Calu3 (cell line): Measurements from ENCODE around the gene ACOT2. TPM values are rescaled to one million over a fixed set of nuclear protein-coding genes. Genes with fewer than 3 reads are reported as not detected.
A peak's percentile ranks its signal among the peaks of the same experiment; 100 is the strongest.
"Not testable (repeated sequence)": the region's sequence is repeated elsewhere in the genome, so short reads cannot be mapped to it uniquely, and the experiment has no call there.

ENCODE experiments used
- Bru-seq: library from RNA; stranded (reverse); fragments of 400-500 nt; gene quantifications from one replicate; lab custom pipeline; 2021; lab: Mats Ljungman, UMichigan
- BruChase-seq, 2 experiments: library from RNA; stranded (reverse); fragments of 400-500 nt; gene quantifications; one replicate each; lab custom pipeline; 2021; lab: Mats Ljungman, UMichigan
- BruUV-seq: library from RNA; stranded (reverse); fragments of 400-500 nt; replicated peaks from 2 replicates; lab custom pipeline; 2021; lab: Mats Ljungman, UMichigan
- CTCF ChIA-PET: fragments of 300-600 bp; sonication (Branson Sonifier 250); formaldehyde crosslinking; loops from one replicate; lab custom pipeline; 2022; ENCODE audit warnings: antibody characterized with exemption; lab: Charles Lee
- DNase-seq: peaks from one replicate; pipeline ENCODE4 v3.0.0; 2022
- H3K27ac Mint-ChIP-seq: one replicate; pipeline ENCODE4 v1.8.0; 2022; ENCODE audit warnings: mixed read lengths; ENCODE audit not compliant: unreplicated experiment
- H3K27me3 Mint-ChIP-seq: one replicate; pipeline ENCODE4 v1.8.0; 2022; ENCODE audit warnings: mixed read lengths; ENCODE audit not compliant: unreplicated experiment
- H3K36me3 Mint-ChIP-seq: one replicate; pipeline ENCODE4 v1.8.0; 2022; ENCODE audit warnings: mild to moderate bottlenecking, moderate library complexity, mixed read lengths; ENCODE audit not compliant: insufficient read depth, unreplicated experiment
- H3K4me1 Mint-ChIP-seq: one replicate; pipeline ENCODE4 v1.8.0; 2022; ENCODE audit warnings: mild to moderate bottlenecking, low read depth, mixed read lengths; ENCODE audit not compliant: unreplicated experiment
- H3K4me3 Mint-ChIP-seq: one replicate; pipeline ENCODE4 v1.8.0; 2022; ENCODE audit warnings: mild to moderate bottlenecking, low read depth, moderate library complexity, mixed read lengths; ENCODE audit not compliant: unreplicated experiment
- H3K9me3 Mint-ChIP-seq: one replicate; pipeline ENCODE4 v1.8.0; 2022; ENCODE audit warnings: low read depth, mixed read lengths; ENCODE audit not compliant: unreplicated experiment
- intact Hi-C: fragments of 100-400 bp; cut with micrococcal nuclease; formaldehyde crosslinking; loops from one replicate; pipeline ENCODE4 v1.10.0; 2022; ENCODE audit not compliant: unreplicated experiment
- long read RNA-seq: library from polyadenylated mRNA; stranded (forward); transcript quantifications from one replicate; pipeline ENCODE4 v2.0.0, GENCODE V29; 2022
- total RNA-seq: library from RNA; stranded (reverse); gene quantifications from 2 replicates; pipeline ENCODE4 v1.2.3, GENCODE V29; 2022
- TF ChIP-seq, protein P1 (sequence below): fragments of 200-600 bp; IDR thresholded peaks from one replicate; pipeline ENCODE4 v1.8.0; 2022; ENCODE audit warnings: antibody characterized with exemption; ENCODE audit not compliant: unreplicated experiment

ACOT2 gene, protein sequence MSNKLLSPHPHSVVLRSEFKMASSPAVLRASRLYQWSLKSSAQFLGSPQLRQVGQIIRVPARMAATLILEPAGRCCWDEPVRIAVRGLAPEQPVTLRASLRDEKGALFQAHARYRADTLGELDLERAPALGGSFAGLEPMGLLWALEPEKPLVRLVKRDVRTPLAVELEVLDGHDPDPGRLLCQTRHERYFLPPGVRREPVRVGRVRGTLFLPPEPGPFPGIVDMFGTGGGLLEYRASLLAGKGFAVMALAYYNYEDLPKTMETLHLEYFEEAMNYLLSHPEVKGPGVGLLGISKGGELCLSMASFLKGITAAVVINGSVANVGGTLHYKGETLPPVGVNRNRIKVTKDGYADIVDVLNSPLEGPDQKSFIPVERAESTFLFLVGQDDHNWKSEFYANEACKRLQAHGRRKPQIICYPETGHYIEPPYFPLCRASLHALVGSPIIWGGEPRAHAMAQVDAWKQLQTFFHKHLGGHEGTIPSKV
- total RNA-seq (18.5 and 21.9 TPM in 2 replicates), Bru-seq, nascent RNA (percentile 57 among the genes with signal in this experiment), BruChase-seq, experiment 1, labeled RNA remaining after a 6-hour chase (percentile 66 among the genes with signal in this experiment), BruChase-seq, experiment 2, labeled RNA remaining after a 2-hour chase (percentile 54 among the genes with signal in this experiment)
- long read RNA-seq, transcript ACOT2-201 (3 exons, 1,774 nt): major isoform, 54 of 89 reads
- long read RNA-seq, partial matches to known transcripts: 17 of 89 reads
- long read RNA-seq, other reads (novel, unspliced or antisense): 18 of 89 reads

DNA sequence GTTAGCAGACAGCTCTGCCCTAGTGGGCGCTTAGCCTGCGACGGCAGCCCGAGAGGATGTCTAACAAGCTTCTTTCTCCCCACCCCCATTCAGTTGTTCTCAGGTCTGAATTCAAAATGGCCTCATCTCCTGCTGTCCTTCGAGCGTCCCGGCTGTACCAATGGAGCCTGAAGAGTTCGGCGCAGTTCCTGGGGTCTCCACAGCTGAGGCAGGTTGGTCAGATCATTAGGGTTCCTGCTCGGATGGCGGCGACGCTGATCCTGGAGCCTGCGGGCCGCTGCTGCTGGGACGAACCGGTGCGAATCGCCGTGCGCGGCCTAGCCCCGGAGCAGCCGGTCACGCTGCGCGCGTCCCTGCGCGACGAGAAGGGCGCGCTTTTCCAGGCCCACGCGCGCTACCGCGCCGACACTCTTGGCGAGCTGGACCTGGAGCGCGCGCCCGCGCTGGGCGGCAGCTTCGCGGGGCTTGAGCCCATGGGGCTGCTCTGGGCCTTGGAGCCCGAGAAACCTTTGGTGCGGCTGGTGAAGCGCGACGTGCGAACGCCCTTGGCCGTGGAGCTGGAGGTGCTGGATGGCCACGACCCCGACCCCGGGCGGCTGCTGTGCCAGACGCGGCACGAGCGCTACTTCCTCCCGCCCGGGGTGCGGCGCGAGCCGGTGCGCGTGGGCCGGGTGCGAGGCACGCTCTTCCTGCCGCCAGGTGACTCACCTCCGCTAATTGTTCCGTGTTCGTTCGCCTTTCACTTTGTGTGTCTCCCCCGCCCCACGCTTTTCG is at the start of gene ACOT2:
TSS of gene ACOT2 (plus strand) at position 29 of the 774 bp plus-strand sequence. CDS start at position 57, 28 bp downstream.
- H3K27me3 Mint-ChIP-seq, H3K9me3 Mint-ChIP-seq, intact Hi-C loops: not testable (repeated sequence)
- Mint-ChIP-seq H3K4me3 (peak within 1 kb of the TSS; percentile 86), H3K4me1 (peaks cover 12% of the 10 kb centered on the region), H3K36me3 (peaks cover 28% of the 10 kb centered on the region), H3K27ac (peak within 1 kb of the TSS; percentile 85)
- DNase-seq: peak; percentile 71
- CTCF ChIA-PET: interaction anchor here (0.7 to 2.4 kb wide), 3 partner anchors 61 to 285 kb away, joined by 4 to 14 read pairs (median 4); no protein-coding TSS in a partner anchor
- BruUV-seq: TSS peak; percentile 75

DNA sequence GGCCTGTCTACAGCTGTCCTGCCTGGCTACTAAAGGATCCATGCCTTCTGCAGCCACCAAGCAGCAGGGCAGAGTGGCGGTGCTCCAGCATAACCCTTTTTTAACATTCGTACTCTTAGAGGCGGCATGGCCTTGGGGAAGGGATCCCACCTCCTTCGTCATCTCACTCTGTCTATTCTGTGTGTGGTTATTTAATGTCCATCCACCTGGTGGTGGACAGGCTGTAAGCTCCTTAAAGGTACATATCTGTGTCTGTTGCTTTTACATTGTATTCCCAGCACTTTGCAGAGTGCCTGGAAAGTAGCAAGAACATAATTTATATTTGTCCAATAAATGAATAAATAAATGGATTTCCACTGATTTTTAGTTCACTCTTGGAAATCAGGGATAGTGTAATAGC is 47.8 kb upstream of the ACOT2 start:
- H3K4me3 Mint-ChIP-seq: no peak overlapping the region
- H3K27me3 Mint-ChIP-seq: no peaks in the 10 kb centered on the region
- TF ChIP-seq, protein P1, sequence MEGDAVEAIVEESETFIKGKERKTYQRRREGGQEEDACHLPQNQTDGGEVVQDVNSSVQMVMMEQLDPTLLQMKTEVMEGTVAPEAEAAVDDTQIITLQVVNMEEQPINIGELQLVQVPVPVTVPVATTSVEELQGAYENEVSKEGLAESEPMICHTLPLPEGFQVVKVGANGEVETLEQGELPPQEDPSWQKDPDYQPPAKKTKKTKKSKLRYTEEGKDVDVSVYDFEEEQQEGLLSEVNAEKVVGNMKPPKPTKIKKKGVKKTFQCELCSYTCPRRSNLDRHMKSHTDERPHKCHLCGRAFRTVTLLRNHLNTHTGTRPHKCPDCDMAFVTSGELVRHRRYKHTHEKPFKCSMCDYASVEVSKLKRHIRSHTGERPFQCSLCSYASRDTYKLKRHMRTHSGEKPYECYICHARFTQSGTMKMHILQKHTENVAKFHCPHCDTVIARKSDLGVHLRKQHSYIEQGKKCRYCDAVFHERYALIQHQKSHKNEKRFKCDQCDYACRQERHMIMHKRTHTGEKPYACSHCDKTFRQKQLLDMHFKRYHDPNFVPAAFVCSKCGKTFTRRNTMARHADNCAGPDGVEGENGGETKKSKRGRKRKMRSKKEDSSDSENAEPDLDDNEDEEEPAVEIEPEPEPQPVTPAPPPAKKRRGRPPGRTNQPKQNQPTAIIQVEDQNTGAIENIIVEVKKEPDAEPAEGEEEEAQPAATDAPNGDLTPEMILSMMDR: no peak
- intact Hi-C loops: no loop called here
- no peaks in the 10 kb centered on the region for H3K9me3 Mint-ChIP-seq
- no peak for DNase-seq
- no peak overlapping the region for H3K27ac Mint-ChIP-seq
- no peaks in the 10 kb centered on the region for H3K36me3 Mint-ChIP-seq
- BruUV-seq: no TSS peak
- no peaks in the 10 kb centered on the region for H3K4me1 Mint-ChIP-seq
- CTCF ChIA-PET: no interaction called here

DNA sequence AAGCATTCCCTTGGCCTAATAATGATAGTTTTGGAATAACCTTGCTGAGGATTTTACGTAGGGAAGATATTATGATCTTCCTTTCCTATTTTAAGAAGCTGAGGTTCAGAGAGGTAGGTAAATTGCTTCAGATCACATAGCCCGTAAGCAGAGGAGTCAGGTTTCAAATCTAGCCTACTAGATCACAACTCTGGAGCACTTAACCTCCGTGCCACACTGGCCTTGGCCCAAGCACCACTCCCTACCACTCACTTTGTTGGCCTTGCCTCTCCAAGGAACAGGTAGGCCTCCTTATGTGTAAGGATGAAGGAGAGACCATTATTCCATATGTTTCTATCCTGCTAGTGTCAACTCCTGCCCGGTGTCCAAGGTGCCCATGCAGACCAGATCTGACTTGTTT is 44.5 kb upstream of the ACOT2 start:
- Mint-ChIP-seq H3K27ac (no peak overlapping the region), H3K4me1 (no peaks in the 10 kb centered on the region), H3K9me3 (no peaks in the 10 kb centered on the region), H3K36me3 (no peaks in the 10 kb centered on the region), H3K27me3 (no peaks in the 10 kb centered on the region), H3K4me3 (no peak overlapping the region)
- intact Hi-C loops: no loop called here
- TF ChIP-seq, protein P1: no peak
- no TSS peak for BruUV-seq
- no peak for DNase-seq
- CTCF ChIA-PET: no interaction called here

DNA sequence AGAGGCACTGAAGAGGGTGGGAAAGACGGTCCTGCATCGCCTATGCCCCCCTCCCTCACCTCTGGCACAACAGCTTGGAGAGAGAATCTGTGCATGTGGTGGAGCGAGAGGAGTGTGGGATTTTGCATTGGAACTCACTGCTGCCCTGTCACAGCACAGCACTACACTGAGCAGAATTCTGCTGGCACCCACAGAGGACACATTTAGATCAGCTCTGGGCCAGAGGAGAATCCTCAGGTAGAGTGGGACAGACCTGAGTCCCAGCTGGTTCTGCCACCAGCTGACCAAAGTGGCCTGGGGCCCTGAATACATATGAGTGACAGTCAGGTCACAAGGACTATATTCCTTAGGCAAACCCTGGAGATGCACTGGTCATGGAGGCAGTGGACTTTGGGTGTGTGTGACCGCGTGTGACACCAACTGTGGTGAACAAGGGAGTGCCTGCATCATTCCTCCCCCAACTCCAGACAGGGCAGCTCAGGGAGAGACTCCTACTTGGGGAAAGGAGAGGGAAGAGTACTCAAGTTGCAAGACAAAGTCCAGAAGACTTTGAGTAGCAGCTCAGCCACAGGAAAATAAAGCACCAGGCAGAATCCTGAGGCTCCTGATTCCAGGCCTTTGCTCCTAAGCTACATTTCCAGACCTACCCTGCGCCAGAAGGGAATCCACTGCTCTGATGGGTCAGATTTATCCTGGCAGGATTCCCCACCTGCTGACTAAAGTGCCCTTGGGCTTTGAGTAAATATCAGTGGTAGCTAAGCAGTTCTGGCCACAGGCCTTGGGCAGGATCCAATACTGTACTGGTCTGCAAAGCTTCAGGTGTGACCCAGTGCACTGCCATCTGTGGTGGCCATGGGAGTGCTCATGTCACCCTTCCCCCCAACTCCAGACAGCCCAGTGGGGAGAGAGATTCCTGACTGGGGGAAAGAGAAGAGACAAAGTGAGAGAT is 42.7 kb upstream of the ACOT2 start:
- no peaks in the 10 kb centered on the region for H3K36me3 Mint-ChIP-seq
- no TSS peak for BruUV-seq
- no peaks in the 10 kb centered on the region for H3K27me3 Mint-ChIP-seq
- intact Hi-C loops: no loop called here
- no peak for DNase-seq
- TF ChIP-seq, protein P1: no peak
- CTCF ChIA-PET: interaction anchor here (0.6 kb wide), 1 partner anchor 115 kb away, joined by 4 read pairs; no protein-coding TSS in a partner anchor
- H3K4me1 Mint-ChIP-seq: no peaks in the 10 kb centered on the region
- H3K4me3 Mint-ChIP-seq: no peak overlapping the region
- H3K9me3 Mint-ChIP-seq: no peaks in the 10 kb centered on the region
- no peak overlapping the region for H3K27ac Mint-ChIP-seq

DNA sequence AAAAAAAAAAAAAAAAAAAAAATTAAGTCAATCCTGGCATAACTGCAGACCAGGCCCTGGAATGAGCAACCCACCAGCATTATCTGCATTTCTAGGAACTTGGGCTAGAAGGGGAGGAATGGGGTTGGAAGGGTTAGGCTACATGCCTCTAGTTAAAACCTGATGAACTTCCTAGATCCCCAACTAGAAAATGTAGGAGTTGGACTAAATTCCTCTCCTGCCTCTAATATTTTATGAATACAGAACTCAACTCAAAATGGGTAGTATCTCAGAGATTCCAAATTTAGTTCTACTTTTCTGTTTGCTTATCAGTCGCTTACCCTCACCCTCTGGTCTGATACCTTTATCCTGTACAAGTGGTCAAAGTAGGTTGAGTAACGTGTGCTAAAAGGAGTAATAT is 39.7 kb upstream of the ACOT2 start:
- H3K4me1 Mint-ChIP-seq, intact Hi-C loops, H3K36me3 Mint-ChIP-seq, H3K4me3 Mint-ChIP-seq, DNase-seq, H3K27ac Mint-ChIP-seq, H3K9me3 Mint-ChIP-seq, CTCF ChIA-PET, BruUV-seq, H3K27me3 Mint-ChIP-seq: not testable (repeated sequence)

DNA sequence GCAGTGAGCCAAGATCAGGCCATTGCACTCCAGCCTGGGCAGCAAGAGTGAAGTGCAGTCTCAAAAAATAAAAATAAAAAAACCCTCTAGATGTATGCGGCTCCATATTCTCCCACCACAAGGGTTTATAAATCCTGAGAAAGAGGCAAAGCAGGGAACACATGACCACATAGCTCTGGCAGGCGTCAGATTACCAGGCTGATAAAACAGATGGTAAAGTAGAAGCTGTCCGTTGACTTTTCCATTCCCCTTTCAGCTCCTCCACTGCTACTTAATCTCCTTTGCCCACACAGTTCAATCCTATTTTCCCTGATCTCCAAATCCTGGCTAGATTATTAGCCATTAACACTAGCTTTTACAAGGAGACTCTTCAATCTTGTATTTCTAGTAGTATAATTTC is 37.0 kb upstream of the ACOT2 start:
- H3K27ac Mint-ChIP-seq, BruUV-seq, H3K4me1 Mint-ChIP-seq, CTCF ChIA-PET, H3K9me3 Mint-ChIP-seq, intact Hi-C loops, H3K36me3 Mint-ChIP-seq, H3K27me3 Mint-ChIP-seq, DNase-seq, H3K4me3 Mint-ChIP-seq: not testable (repeated sequence)
